Myocyte (in vitro differentiated cells): Measurements from ENCODE around the gene COL24A1. TPM values are rescaled to one million over a fixed set of nuclear protein-coding genes. Genes with fewer than 3 reads are reported as not detected.

Experiments used
- DNase-seq: peaks from one replicate; pipeline ENCODE4 v3.0.0-alpha.2; 2012; ENCODE audit warnings: low read depth
- total RNA-seq: library from RNA; depleted of rRNA; stranded (reverse); fragments of >200 nt; gene quantifications from 2 replicates; pipeline ENCODE4 v1.2.3, GENCODE V29; 2014

COL24A1 gene
- total RNA-seq, 1 donor from 2014 or later, result 1.3 TPM

- no peak for DNase-seq
These were observed 458.7 kb downstream of the COL24A1 start for GRCh38 chr1:85697895-85698294.

GRCh38 chr1:85692730-85693314 is 463.8 kb downstream of the COL24A1 start:
- peak; percentile 54 for DNase-seq

GRCh38 chr1:85689775-85690404 is 466.7 kb downstream of the COL24A1 start:
- no peak for DNase-seq

- no peak for DNase-seq
These were observed 473.1 kb downstream of the COL24A1 start for GRCh38 chr1:85683292-85684025.

GRCh38 chr1:85681087-85681486 is 475.5 kb downstream of the COL24A1 start:
- DNase-seq, result no peak

Other genes with a start within 250 kb of the COL24A1 start
- 14.7 and 18.5 TPM in 2 replicates for gene ODF2L, start 239.6 kb upstream of the COL24A1 start, total RNA-seq